DMS 273 (cell line): Measurements from ENCODE around the gene PLXDC2.

Source experiments
- DNase-seq: peaks from one replicate; lab custom pipeline; 2025; ENCODE audit not compliant: unreplicated experiment; lab: John Stamatoyannopoulos, UW

The PLXDC2 gene

GRCh38 chr10:20105236-20105635 lies 289.0 kb downstream of the PLXDC2 start:
- no peak for DNase-seq

- DNase-seq = no peak
Observed at GRCh38 chr10:20105931-20106330, 289.7 kb downstream of the PLXDC2 start.

GRCh38 chr10:20108021-20108420 lies 291.8 kb downstream of the PLXDC2 start:
- no peak for DNase-seq

- no peak for DNase-seq
Observed at GRCh38 chr10:20109613-20110012, 293.4 kb downstream of the PLXDC2 start.

GRCh38 chr10:20110125-20111100 lies 294.2 kb downstream of the PLXDC2 start:
- no peak for DNase-seq

- DNase-seq = no peak
Observed at GRCh38 chr10:20114179-20114578, 297.9 kb downstream of the PLXDC2 start.

GRCh38 chr10:20115894-20116293 lies 299.7 kb downstream of the PLXDC2 start:
- no peak for DNase-seq

GRCh38 chr10:20117471-20117870 lies 301.2 kb downstream of the PLXDC2 start:
- DNase-seq = no peak

- DNase-seq = no peak
Observed at GRCh38 chr10:20118119-20118518, 301.9 kb downstream of the PLXDC2 start.

- no peak for DNase-seq
Observed at GRCh38 chr10:20128811-20129210, 312.6 kb downstream of the PLXDC2 start.

GRCh38 chr10:20132816-20133215 lies 316.6 kb downstream of the PLXDC2 start:
- no peak for DNase-seq

GRCh38 chr10:20133669-20134189 lies 317.5 kb downstream of the PLXDC2 start:
- no peak for DNase-seq

GRCh38 chr10:20142311-20142710 lies 326.1 kb downstream of the PLXDC2 start:
- DNase-seq = no peak

GRCh38 chr10:20144268-20144667 lies 328.0 kb downstream of the PLXDC2 start:
- DNase-seq = no peak

- DNase-seq = no peak
Observed at GRCh38 chr10:20146004-20146403, 329.8 kb downstream of the PLXDC2 start.

GRCh38 chr10:20147684-20148083 lies 331.5 kb downstream of the PLXDC2 start:
- DNase-seq = no peak

GRCh38 chr10:20156511-20156910 lies 340.3 kb downstream of the PLXDC2 start:
- no peak for DNase-seq

GRCh38 chr10:20157314-20157713 lies 341.1 kb downstream of the PLXDC2 start:
- no peak for DNase-seq

- DNase-seq = no peak
Observed at GRCh38 chr10:20158086-20158485, 341.9 kb downstream of the PLXDC2 start.

GRCh38 chr10:20162123-20162522 lies 345.9 kb downstream of the PLXDC2 start:
- no peak for DNase-seq

- DNase-seq = no peak
Observed at GRCh38 chr10:20166096-20166675, 350.0 kb downstream of the PLXDC2 start.

GRCh38 chr10:20170661-20171060 lies 354.4 kb downstream of the PLXDC2 start:
- no peak for DNase-seq
